GM15510 (cell line): Measurements from ENCODE around the gene PPM1M.

Experiments used
- POLR2A ChIP-seq: IDR thresholded peaks from 3 replicates; pipeline ENCODE4 v1.6.1; 2011; ENCODE audit warnings: borderline replicate concordance; ENCODE audit not compliant: insufficient read length; ENCODE audit errors: extremely low read depth

PPM1M gene, protein sequence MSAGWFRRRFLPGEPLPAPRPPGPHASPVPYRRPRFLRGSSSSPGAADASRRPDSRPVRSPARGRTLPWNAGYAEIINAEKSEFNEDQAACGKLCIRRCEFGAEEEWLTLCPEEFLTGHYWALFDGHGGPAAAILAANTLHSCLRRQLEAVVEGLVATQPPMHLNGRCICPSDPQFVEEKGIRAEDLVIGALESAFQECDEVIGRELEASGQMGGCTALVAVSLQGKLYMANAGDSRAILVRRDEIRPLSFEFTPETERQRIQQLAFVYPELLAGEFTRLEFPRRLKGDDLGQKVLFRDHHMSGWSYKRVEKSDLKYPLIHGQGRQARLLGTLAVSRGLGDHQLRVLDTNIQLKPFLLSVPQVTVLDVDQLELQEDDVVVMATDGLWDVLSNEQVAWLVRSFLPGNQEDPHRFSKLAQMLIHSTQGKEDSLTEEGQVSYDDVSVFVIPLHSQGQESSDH

DNA sequence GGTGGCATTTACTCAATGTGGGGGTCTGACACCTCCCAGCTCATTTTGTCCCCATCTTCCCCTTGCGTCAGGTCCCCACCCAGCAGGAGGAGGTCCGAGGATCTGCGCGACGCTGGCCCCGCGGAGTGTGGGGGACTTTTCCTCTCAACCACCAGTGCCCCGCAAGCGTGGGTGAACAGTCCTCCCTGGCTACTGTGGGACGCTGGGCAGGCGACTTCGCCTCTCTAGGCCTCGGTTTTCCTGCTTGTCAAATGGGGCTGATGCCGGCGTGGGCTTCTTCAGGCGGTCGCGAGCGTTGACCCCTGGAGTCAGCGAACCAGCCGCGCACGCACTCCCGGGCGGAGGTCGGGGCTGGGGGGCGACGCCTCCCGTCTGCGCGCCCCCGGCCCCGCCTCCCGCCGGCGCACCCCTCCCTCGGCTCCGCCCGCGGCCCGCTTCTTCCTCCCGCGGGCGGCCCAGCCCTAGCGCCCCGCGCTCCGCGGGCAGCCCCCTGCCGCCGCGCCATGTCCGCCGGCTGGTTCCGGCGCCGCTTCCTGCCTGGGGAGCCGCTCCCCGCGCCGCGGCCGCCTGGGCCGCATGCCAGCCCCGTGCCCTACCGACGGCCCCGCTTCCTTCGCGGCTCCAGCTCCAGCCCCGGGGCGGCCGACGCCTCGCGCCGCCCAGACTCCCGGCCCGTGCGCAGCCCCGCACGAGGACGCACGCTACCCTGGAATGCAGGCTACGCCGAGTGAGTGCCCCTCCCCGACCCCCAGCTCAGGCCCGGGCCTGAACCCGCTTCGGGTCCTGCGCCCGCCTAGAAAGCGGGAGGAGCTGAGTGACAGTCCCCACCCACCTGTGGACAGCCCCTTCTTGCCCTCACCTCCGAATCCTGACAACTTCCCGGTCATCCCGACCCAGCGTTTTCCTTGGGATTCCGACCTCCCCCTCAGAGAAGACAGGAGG lies at the start of gene PPM1M:
TSS of gene PPM1M (plus strand) at position 438 of the 942 bp plus-strand sequence. CDS start at position 504, 66 bp downstream.
- TF ChIP-seq POLR2A, result peak; percentile 41

DNA sequence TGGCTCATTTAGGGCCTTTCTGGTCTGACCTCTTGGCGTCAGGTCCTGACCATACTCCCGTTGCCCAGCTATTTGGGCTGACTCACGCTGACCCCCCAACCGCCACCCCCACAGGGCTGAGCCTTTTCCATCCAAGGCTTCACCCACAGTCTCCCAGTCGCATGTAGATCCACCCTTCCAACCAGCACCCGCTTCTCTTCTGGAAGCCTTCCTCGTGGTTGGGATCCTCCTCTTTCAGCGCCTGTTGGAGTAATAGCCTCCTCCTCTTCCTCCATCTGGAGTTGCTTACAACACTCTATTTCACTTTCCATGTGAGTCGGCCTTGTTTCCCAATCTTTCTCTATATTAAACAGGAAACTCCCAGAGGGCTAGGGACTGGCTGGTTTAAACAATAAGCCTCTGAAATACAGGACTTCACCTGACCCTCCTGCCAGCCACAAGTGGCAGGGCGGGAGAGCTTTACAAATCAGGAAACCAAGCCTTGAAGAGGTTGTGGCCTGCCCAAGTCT lies 49.7 kb upstream of the PPM1M start:
- TF ChIP-seq POLR2A, result no peak

DNA sequence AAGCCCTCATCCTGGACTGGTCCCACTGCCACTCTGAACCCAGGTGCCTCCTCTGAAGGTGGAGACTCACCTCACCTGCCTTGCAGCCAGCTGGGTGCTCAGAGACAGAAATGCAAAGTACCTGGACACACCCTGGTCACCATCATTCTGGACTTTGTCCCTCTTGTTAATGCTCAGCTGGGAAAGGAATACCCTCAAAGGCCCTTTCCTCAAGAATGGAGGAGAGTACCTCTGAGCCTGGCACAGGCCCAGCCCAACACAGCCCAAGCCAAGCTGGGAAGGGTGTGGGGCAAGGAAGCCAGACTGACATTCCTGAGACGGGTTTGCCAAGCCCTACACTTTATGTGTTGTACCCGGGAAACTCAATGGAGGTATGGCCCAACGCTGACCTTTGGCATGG lies 48.6 kb upstream of the PPM1M start:
- no peak for TF ChIP-seq POLR2A

DNA sequence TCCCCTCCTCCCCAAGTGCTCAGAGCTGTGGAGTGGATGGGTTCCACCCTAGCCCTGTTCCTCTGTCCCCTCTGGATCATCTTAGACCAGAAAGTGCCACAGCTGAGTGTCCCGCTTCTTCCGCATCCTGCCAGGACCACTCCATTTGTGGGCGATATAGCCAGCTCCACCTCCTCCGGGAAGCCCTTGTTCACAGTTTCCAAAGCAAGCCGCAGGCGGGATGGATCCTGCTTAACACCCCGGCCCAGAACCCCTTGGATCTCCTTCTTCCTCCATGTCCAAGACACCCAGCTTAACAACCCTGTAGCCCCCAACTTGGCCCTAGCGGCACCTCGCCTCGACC lies 48.1 kb upstream of the PPM1M start:
- TF ChIP-seq POLR2A, result no peak

DNA sequence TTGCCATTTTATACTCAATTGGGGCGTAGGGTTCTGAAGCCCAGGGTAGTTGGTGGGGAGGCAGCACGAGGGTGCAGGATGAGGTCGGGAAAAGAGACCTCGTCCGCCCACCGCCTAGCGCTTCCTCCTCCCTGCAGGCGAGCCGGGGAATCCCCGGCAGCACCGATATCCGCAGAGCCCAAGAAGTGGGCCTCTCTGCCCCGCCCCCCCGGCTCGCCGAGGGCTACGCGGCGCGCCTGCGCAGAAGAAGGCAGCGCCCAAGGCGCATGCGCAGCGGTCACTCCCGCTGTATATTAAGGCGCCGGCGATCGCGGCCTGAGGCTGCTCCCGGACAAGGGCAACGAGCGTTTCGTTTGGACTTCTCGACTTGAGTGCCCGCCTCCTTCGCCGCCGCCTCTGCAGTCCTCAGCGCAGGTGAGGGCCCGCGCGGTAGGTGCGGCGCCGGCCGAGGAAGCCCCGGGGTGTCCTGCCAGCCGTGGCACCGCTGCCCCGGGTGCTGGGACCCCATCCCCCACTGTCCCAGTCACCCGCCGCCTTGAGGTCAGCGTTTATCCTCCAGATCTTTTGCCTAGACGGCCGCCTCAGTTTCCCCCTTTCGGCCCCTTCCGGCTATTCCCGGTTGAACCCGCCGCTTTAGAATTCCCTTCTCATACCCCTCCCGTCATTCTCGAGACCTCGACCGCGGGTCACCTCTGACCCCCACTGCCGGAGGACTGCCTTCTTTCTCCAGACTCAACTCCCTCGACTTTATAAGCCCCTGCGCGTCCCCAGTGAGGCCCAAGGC lies 47.5 kb upstream of the PPM1M start, which contains the start of gene ALAS1:
TSS of gene ALAS1 (plus strand) at position 319 of the 784 bp plus-strand sequence. CDS start 1,082 bp downstream, outside the sequence.
- TF ChIP-seq POLR2A, result peak; percentile 98

DNA sequence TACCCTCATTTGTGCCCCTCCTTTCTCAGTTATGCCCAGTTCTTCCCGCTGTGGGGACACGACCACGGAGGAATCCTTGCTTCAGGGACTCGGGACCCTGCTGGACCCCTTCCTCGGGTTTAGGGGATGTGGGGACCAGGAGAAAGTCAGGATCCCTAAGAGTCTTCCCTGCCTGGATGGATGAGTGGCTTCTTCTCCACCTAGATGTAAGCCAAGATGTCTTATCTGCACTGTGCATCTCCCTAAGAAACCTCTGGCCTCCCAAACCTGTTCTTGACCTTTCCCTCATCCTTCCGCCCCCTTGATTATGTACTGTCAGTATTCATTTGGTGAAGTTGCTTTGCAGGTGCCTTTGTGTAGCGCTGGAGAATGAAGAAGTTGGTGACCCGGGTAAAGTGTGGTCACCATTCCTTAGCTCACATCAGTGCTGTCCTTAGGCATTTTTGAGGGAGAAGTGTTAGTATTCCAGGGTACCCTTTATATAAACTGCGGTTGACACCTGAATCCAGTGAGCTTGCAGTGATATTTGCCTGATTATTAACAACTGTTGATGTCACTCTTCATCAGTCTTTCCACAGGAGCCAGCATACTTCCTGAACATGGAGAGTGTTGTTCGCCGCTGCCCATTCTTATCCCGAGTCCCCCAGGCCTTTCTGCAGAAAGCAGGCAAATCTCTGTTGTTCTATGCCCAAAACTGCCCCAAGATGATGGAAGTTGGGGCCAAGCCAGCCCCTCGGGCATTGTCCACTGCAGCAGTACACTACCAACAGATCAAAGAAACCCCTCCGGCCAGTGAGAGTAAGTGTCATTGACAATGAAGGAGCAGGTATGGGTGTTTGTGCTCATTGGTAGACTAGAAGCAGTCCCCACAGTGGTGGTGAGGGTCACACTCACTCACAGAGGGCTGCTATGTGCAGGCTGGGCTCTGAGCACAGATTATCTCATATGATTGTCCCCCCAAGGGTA lies 46.6 kb upstream of the PPM1M start:
- no peak for TF ChIP-seq POLR2A

DNA sequence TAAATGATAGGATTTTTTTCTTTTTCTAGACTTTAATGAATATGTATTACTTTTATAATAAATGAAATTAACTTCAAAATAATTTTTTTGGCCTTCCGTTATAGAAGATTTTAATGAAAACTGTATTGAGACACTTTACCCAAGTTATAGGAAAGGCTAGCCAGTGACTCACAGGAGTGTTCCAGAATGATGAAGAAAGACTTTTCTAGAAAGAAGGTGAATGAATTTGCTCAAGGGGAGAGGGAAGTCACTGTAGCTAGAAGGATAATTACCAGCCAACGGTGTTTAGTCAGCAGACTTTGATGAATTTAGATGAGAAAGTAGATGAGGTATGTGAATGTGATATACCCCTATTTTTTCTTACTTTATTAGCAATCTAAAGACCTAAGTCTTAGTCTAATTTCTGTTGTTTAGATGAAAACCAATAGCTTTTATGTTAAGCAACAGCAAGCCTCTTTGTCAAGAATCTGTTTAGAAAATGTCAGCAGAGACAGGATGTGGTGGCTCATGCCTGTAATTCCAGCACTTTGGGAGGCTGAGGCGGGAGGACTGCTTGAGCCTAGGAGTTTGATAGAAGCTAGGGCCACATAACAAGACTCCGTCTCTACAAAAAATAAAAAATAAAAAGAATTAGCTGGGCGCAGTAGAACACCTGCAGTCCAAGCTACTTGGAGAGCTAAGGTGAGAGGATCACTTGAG lies 44.4 kb upstream of the PPM1M start:
- no peak for TF ChIP-seq POLR2A

DNA sequence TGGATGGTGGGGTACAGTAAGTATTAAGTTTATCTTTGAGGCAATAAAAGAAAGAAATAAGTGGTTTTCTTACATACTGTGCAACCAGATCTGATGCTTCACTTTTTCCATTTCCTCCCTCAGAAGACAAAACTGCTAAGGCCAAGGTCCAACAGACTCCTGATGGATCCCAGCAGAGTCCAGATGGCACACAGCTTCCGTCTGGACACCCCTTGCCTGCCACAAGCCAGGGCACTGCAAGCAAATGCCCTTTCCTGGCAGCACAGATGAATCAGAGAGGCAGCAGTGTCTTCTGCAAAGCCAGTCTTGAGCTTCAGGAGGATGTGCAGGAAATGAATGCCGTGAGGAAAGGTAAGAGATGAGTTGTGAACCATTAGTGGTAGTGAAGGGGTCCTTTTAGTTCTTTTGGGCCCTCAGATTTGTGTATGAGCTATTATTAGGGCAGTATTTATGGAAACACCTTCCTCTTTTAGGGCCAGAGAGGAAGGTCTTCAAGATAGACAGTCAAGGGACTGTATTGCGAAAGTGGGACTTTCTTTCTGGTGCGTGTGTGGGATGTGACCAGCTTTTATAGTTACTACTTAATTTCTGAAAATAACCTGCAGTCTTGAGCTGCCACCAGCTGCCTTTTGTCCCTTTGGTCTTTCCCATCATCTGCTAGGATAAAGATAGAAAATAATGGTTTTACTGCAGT lies 43.0 kb upstream of the PPM1M start:
- TF ChIP-seq POLR2A, result no peak

DNA sequence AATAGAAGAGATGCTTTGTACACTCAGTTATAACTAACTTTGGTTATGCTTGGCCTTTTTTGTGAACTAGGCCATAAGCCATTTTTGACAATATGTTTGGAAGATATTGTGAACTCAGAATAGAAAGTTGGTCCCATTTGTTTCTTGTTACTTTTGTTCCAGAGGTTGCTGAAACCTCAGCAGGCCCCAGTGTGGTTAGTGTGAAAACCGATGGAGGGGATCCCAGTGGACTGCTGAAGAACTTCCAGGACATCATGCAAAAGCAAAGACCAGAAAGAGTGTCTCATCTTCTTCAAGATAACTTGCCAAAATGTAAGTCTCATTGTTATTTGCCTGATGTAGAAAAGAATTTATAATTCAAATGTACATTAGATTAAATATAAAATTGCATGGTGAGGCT lies 41.9 kb upstream of the PPM1M start:
- no peak for TF ChIP-seq POLR2A

DNA sequence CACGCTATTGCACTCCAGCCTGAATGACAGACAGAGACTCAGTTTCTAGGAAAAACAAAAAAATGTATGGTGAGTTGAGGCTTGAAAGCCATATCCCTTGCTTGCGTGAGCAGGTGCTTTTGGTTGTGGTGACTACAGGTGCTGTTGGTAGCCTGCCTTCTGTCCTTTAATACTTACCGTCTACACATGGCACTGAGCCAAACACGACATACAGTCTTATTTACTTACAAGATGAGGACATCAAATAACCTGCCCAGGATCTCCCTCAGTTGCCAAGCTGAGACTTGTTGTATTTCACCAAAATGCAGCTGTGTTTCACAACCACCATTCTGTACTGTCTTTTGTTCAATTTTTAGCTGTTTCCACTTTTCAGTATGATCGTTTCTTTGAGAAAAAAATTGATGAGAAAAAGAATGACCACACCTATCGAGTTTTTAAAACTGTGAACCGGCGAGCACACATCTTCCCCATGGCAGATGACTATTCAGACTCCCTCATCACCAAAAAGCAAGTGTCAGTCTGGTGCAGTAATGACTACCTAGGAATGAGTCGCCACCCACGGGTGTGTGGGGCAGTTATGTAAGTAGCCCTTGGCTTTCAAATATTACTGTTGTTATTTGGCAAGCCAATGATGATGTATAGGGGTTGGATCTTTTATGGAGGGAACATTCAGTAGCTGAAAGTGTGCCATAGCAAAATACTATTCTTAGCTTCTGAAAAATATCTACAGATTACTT lies 41.1 kb upstream of the PPM1M start:
- TF ChIP-seq POLR2A, result no peak

DNA sequence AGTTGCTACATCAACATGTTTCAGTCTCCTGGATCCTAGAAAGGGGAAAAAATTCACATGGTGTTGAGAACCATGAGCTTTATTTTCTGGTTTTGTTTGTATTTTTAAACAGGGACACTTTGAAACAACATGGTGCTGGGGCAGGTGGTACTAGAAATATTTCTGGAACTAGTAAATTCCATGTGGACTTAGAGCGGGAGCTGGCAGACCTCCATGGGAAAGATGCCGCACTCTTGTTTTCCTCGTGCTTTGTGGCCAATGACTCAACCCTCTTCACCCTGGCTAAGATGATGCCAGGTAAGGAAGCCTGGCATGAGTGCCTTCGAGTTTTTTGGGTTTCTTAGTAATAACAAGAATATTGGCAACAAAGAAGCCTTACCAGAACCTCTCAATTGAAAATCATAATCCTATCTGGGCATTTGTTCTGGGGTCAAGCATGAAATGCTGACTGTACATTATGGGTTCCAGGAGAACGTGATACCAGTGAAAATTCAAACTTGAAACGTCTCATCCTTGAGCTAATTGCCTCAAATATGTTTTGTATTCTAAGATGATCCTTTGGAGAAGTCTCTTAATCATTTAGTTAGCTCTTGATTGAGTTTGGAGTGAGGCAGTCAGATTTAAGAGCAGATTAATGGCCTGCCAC lies 39.7 kb upstream of the PPM1M start:
- no peak for TF ChIP-seq POLR2A
